Measurements from ENCODE around the gene COBL.

The COBL gene

DNA sequence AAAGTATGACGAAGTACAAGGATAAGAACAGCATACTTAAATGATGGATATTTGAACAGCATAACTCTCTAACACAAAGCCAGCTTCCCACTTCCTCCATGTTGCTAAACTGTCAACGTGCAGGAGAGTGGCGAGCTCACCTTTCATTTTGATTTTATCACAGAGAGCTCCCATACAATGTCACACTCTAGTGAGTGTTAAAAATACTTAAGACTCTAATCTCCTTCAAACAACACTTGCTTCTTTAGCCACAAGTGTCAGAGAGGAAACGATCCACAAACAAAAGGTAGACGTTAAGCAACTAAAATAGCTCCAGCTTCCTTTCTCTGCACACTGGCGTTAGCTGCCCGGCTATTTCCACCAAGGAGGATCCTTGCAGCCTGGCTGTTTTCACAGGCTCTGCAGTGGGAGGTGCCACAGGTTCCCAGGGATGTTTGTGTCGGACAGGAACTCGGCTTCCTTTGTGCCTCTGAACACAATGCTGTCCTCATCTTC lies 194.6 kb downstream of the COBL start:
- DNase-seq (ENCODE audit: low read depth), result no peak
- H3K4me3 ChIP-seq (ENCODE audit: control insufficient read depth, low read depth, low read length), result no peak overlapping the region

DNA sequence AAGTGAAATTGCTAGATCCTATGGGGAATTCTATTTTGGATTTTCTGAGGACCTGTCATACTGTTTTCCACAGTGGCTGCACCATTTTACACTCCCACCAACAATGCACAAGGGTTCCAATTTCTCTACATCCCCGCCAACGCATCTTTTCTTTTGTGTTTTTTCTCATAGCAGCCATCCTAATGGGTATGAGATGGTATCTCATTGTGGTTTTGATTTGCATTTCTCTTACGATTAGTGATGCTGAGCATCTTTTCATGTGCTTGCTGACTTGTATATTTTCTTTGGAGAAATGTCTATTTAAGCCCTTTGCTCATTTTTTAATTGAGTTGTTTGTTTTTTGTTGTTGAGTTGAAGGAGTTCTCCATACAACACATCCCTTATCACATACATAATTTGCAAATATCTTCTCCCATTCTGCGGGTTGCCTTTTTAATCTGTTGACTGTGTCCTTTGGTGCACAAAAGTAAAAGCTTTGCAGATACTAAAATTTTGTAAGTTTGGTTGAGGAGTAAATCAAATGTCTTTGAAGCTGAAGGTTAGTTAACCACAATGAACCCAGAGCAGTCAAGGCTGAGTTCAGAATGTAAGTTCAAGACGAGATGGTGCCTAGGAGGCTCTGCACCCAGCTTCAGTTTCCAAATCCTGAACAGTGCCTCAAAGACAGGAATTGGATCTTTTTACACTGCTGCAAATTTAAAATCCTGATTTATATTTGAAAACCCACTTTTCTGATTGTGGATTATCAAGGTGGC lies 195.4 kb downstream of the COBL start:
- TF ChIP-seq, protein P1, sequence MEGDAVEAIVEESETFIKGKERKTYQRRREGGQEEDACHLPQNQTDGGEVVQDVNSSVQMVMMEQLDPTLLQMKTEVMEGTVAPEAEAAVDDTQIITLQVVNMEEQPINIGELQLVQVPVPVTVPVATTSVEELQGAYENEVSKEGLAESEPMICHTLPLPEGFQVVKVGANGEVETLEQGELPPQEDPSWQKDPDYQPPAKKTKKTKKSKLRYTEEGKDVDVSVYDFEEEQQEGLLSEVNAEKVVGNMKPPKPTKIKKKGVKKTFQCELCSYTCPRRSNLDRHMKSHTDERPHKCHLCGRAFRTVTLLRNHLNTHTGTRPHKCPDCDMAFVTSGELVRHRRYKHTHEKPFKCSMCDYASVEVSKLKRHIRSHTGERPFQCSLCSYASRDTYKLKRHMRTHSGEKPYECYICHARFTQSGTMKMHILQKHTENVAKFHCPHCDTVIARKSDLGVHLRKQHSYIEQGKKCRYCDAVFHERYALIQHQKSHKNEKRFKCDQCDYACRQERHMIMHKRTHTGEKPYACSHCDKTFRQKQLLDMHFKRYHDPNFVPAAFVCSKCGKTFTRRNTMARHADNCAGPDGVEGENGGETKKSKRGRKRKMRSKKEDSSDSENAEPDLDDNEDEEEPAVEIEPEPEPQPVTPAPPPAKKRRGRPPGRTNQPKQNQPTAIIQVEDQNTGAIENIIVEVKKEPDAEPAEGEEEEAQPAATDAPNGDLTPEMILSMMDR (IDR thresholded peaks at IDR 0.05; ENCODE audit: control insufficient read depth, insufficient read depth, low read depth, low read length, missing control alignments), result no peak
- no peak for DNase-seq (ENCODE audit: low read depth)
- no peak overlapping the region for H3K4me3 ChIP-seq (ENCODE audit: control insufficient read depth, low read depth, low read length)

More for the DNA sequence above, 194.6 kb downstream of the COBL start:
- TF ChIP-seq, protein P1 (IDR thresholded peaks at IDR 0.05; ENCODE audit: control insufficient read depth, insufficient read depth, low read depth, low read length, missing control alignments), result no peak

DNA sequence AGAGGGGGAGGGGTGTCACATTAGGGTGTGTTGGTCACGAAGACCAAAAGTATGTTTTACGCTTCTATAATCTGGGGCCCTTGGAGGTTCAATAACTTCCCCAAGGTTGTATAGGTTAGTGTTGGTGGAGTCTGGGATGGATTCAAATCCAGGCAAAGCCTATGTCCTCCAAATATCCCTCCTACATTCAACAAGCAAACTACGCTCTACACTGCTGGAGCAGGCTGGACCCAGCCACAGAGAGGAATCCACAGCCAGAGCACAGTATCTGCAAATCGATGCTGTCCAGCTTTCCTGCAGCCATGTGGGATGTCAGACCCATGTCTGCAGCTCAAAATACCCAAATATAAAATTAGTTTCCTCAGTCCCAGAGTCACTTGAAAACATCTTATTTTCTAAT lies 198.0 kb downstream of the COBL start:
- TF ChIP-seq, protein P1 (IDR thresholded peaks at IDR 0.05; ENCODE audit: control insufficient read depth, insufficient read depth, low read depth, low read length, missing control alignments), result no peak
- no peak overlapping the region for H3K4me3 ChIP-seq (ENCODE audit: control insufficient read depth, low read depth, low read length)
- no peak for DNase-seq (ENCODE audit: low read depth)

DNA sequence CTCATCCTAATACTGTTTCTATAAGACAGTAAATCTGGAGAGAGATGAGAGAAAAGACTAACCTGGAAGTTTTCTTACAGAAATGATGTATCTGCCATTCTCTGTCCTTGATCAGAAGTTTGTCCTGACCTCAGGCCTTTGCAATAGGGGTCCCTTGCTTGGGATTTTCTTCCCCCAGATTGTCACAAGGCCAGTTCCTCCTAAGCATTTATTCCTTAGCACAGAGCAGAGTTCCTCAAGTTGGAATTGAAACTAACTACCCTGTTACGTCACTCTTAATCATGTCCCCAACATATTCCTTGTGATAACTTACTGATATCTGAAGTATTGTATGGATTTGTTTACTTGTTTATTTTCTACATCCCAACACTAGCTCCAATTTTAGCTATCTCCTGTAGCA lies 202.1 kb downstream of the COBL start:
- H3K4me3 ChIP-seq (ENCODE audit: control insufficient read depth, low read depth, low read length), result no peak overlapping the region
- no peak for DNase-seq (ENCODE audit: low read depth)
- TF ChIP-seq, protein P1 (IDR thresholded peaks at IDR 0.05; ENCODE audit: control insufficient read depth, insufficient read depth, low read depth, low read length, missing control alignments), result no peak

DNA sequence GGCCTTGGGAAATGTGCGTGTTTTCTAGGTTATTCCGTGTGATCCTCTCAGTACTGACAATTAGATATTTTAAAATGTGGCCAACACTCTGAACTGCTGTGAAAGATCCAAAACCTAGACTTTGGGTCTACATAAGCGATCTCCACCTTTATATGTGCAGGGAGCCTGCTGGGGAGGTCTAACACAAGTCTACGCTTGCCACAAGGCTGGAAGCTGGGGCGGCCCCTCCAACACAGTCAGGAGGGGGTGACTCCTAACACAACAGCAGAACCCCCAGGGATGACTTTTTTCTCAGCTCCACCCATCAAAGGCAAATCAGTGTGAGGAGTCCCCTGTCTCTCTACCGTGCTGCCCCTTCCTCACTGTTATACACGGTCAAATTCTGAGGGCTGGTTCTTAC lies 202.6 kb downstream of the COBL start:
- TF ChIP-seq, protein P1 (IDR thresholded peaks at IDR 0.05; ENCODE audit: control insufficient read depth, insufficient read depth, low read depth, low read length, missing control alignments), result no peak
- no peak overlapping the region for H3K4me3 ChIP-seq (ENCODE audit: control insufficient read depth, low read depth, low read length)
- no peak for DNase-seq (ENCODE audit: low read depth)

DNA sequence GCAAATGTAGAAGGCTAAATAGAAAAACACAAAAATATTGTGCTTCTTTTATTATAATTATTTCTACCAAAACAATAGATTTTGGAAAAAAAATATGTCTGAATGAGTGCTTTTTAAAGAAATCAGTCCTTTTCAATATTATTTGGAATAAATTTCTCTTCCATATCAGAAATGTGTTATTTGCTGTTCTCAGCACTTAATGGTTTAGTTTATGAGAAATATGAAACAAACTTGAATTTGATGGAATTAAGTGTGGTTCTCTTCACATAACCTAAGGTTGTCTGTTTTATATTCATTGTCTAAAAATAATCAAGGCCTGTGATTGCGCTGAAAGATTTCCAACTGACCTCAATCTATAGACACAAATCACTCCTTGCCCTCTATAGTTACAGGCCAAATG lies 203.0 kb downstream of the COBL start:
- TF ChIP-seq, protein P1 (IDR thresholded peaks at IDR 0.05; ENCODE audit: control insufficient read depth, insufficient read depth, low read depth, low read length, missing control alignments), result no peak
- no peak overlapping the region for H3K4me3 ChIP-seq (ENCODE audit: control insufficient read depth, low read depth, low read length)

More for the DNA sequence above, 203.0 kb downstream of the COBL start:
- no peak for DNase-seq (ENCODE audit: low read depth)
